Measurements from ENCODE around the gene PROM2.

DNA sequence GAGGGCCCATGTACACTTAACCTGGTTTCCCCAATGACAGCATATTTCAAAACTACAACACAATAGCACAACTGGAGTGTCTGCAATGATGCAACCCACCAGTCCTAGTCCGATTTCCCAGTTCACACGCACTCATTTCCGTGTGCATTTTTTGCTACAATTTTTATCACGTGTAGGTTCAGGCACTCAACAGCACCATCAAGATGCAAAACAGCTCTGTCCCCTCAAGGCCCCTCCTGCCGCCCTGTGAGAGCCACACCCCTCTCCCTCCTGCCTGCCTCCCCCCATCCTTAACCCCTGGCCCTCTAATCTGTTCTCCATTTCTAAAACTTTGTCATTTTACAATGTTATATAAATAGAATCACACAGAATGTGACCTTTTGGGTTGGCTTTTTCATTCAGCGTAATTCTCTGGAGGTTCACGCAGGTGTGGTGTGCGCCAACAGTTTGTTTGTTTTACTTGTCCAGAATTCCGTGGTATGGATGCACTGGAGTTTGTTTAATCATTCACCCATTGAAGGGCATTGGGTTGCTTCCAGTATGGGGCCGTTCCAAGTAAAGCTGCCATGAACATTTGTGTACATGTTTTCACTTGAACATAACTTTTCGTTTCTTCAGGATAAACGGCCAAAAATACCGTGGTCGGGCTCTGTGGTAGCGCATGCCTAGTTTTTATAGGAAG, 31.3 kb downstream of the PROM2 start:
- no peak for TF ChIP-seq EZH2phosphoT487 (conservative IDR thresholded peaks at IDR 0.05; ENCODE audit: low read length)
- TF ChIP-seq, protein P1, sequence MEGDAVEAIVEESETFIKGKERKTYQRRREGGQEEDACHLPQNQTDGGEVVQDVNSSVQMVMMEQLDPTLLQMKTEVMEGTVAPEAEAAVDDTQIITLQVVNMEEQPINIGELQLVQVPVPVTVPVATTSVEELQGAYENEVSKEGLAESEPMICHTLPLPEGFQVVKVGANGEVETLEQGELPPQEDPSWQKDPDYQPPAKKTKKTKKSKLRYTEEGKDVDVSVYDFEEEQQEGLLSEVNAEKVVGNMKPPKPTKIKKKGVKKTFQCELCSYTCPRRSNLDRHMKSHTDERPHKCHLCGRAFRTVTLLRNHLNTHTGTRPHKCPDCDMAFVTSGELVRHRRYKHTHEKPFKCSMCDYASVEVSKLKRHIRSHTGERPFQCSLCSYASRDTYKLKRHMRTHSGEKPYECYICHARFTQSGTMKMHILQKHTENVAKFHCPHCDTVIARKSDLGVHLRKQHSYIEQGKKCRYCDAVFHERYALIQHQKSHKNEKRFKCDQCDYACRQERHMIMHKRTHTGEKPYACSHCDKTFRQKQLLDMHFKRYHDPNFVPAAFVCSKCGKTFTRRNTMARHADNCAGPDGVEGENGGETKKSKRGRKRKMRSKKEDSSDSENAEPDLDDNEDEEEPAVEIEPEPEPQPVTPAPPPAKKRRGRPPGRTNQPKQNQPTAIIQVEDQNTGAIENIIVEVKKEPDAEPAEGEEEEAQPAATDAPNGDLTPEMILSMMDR (IDR thresholded peaks at IDR 0.05; ENCODE audit: insufficient read depth, low read length, poor library complexity, severe bottlenecking) = no peak

Data from SU-DHL-6 (cell line).